PC-3 (cell line): Measurements from ENCODE around the gene OR56B4. TPM values are rescaled to one million over a fixed set of nuclear protein-coding genes. Genes with fewer than 3 reads are reported as not detected.

Source experiments
- ATAC-seq: fragments of 200-7000 bp; cut with Tn5 transposase; 2 replicates; pipeline ENCODE4 v1.9.1; 2020; ENCODE audit warnings: mild to moderate bottlenecking, moderate library complexity
- BruUV-seq: library from RNA; stranded (reverse); fragments of 400-500 nt; replicated peaks from 2 replicates; lab custom pipeline; 2021; lab: Mats Ljungman, UMichigan
- CTCF ChIA-PET: fragments of 300-600 bp; sonication (Branson Sonifier 250); formaldehyde crosslinking; loops from one replicate; lab custom pipeline; 2022; ENCODE audit warnings: antibody characterized with exemption; lab: Charles Lee
- POLR2A ChIA-PET: fragments of 300-600 bp; sonication (Branson Sonifier 250); formaldehyde crosslinking; loops from one replicate; lab custom pipeline; 2022; ENCODE audit warnings: antibody characterized with exemption; ENCODE audit not compliant: unreplicated experiment; lab: Charles Lee
- DNase-seq: peaks from one replicate; pipeline ENCODE4 v3.0.0-alpha.2; 2015
- H2AFZ ChIP-seq: fragments of 300-600 bp; sonication (generic); 2 replicates; pipeline ENCODE4 v1.6.0; 2016; ENCODE audit warnings: antibody characterized with exemption, low read length
- H3F3A ChIP-seq: fragments of 300-600 bp; sonication (generic); one replicate; pipeline ENCODE4 v1.6.0; 2017; ENCODE audit warnings: antibody characterized with exemption, low read length, control low read depth, mild to moderate bottlenecking; ENCODE audit not compliant: unreplicated experiment
- H3K27ac ChIP-seq: fragments of 300-600 bp; sonication (generic); 2 replicates; pipeline ENCODE4 v1.5.1; 2016; ENCODE audit warnings: mild to moderate bottlenecking, low read length
- H3K27me3 ChIP-seq: fragments of 300-600 bp; sonication (generic); 2 replicates; pipeline ENCODE4 v1.6.1; 2016; ENCODE audit warnings: low read length, mixed read lengths
- H3K36me3 ChIP-seq: fragments of 300-600 bp; sonication (generic); 2 replicates; pipeline ENCODE4 v1.6.1; 2016; ENCODE audit warnings: low read depth, mixed run types, low read length, mixed read lengths
- H3K4me1 ChIP-seq: fragments of 300-600 bp; sonication (generic); 2 replicates; pipeline ENCODE4 v1.5.1; 2016; ENCODE audit warnings: low read length; ENCODE audit not compliant: insufficient read depth
- H3K4me2 ChIP-seq: fragments of 300-600 bp; sonication (generic); 2 replicates; pipeline ENCODE4 v1.6.0; 2016; ENCODE audit warnings: low read length
- H3K4me3 ChIP-seq: fragments of 300-600 bp; sonication (generic); 2 replicates; pipeline ENCODE4 v1.5.1; 2016; ENCODE audit warnings: mild to moderate bottlenecking, low read length, mixed read lengths
- H3K79me2 ChIP-seq: fragments of 300-600 bp; sonication (generic); 2 replicates; pipeline ENCODE4 v1.6.1; 2017; ENCODE audit warnings: low read length, mixed read lengths
- H3K9ac ChIP-seq: fragments of 300-600 bp; sonication (generic); 2 replicates; pipeline ENCODE4 v1.6.0; 2016; ENCODE audit warnings: mild to moderate bottlenecking, low read length
- H3K9me2 ChIP-seq: fragments of 300-600 bp; sonication (generic); replicated peaks from 2 replicates; pipeline ENCODE4 v1.6.1; 2016; ENCODE audit warnings: mixed run types, low read length, mixed read lengths
- H3K9me3 ChIP-seq: fragments of 300-600 bp; sonication (generic); 2 replicates; pipeline ENCODE4 v1.6.1; 2016; ENCODE audit warnings: low read length, mixed read lengths
- H4K20me1 ChIP-seq: fragments of 300-600 bp; sonication (generic); 2 replicates; pipeline ENCODE4 v1.6.1; 2016; ENCODE audit warnings: low read length, mixed read lengths
- EZH2 ChIP-seq: fragments of 300-600 bp; sonication (generic); IDR thresholded peaks from one replicate; pipeline ENCODE4 v1.6.1; 2017; ENCODE audit warnings: antibody characterized with exemption, mild to moderate bottlenecking, low read length; ENCODE audit not compliant: unreplicated experiment
- EZH2phosphoT487 ChIP-seq: fragments of 300-600 bp; sonication (generic); IDR thresholded peaks from 2 replicates; pipeline ENCODE4 v1.6.1; 2018; ENCODE audit warnings: mild to moderate bottlenecking, antibody characterized with exemption, low read length, borderline replicate concordance
- intact Hi-C: fragments of 100-400 bp; cut with micrococcal nuclease; formaldehyde crosslinking; loops from 2 replicates; pipeline ENCODE4 v1.9.0; 2023
- total RNA-seq: library from RNA; depleted of rRNA; stranded (reverse); fragments of >200 nt; gene quantifications from 2 replicates; pipeline ENCODE4 v1.2.3, GENCODE V29; 2014; rRNA removed
- TF ChIP-seq, protein P1 (sequence below): fragments of 300-600 bp; sonication (generic); conservative IDR thresholded peaks from 2 replicates; pipeline ENCODE4 v1.5.1; 2017; ENCODE audit warnings: antibody characterized with exemption, low read depth, mild to moderate bottlenecking, low read length

OR56B4 gene
- total RNA-seq, 1 experiment from 2014 or later = not detected

DNA sequence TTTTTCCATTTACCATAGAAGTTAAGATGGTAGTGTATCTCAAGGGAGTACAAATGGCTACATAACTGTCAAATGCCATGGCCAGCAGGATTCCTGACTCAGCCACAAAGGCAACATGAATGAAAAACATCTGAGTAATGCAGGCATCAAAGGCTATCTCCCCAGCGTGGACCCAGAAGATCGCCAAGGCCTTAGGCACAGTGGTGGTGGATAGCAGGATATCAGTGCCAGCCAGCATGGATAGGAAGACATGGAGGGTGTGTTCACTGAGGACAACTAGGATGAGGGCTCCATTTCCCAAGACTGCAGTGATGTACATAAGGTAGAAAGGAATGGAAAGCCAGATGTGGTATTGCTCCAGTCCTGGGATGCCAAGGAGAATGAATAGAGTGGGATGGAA, 44.6 kb downstream of the OR56B4 start:
- no peaks in the 10 kb centered on the region for H3K9me2 ChIP-seq
- TF ChIP-seq, protein P1, sequence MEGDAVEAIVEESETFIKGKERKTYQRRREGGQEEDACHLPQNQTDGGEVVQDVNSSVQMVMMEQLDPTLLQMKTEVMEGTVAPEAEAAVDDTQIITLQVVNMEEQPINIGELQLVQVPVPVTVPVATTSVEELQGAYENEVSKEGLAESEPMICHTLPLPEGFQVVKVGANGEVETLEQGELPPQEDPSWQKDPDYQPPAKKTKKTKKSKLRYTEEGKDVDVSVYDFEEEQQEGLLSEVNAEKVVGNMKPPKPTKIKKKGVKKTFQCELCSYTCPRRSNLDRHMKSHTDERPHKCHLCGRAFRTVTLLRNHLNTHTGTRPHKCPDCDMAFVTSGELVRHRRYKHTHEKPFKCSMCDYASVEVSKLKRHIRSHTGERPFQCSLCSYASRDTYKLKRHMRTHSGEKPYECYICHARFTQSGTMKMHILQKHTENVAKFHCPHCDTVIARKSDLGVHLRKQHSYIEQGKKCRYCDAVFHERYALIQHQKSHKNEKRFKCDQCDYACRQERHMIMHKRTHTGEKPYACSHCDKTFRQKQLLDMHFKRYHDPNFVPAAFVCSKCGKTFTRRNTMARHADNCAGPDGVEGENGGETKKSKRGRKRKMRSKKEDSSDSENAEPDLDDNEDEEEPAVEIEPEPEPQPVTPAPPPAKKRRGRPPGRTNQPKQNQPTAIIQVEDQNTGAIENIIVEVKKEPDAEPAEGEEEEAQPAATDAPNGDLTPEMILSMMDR = no peak
- TF ChIP-seq EZH2 (no peak), EZH2phosphoT487 (no peak)
- H3K36me3 ChIP-seq = no peaks in the 10 kb centered on the region
- H3K9me3 ChIP-seq = no peaks in the 10 kb centered on the region
- no peak overlapping the region for H2AFZ ChIP-seq
- H4K20me1 ChIP-seq = no peaks in the 10 kb centered on the region
- POLR2A ChIA-PET = no interaction called here
- H3K27me3 ChIP-seq = no peaks in the 10 kb centered on the region
- H3K4me2 ChIP-seq = no peak overlapping the region
- no peak overlapping the region for H3K27ac ChIP-seq
- H3K4me3 ChIP-seq = no peak overlapping the region
- no peak overlapping the region for H3K9ac ChIP-seq
- ATAC-seq = no peak
- intact Hi-C loops = no loop called here
- no TSS peak for BruUV-seq
- no peak for DNase-seq
- H3F3A ChIP-seq = no peaks in the 10 kb centered on the region
- CTCF ChIA-PET = no interaction called here
- H3K4me1 ChIP-seq = no peaks in the 10 kb centered on the region
- H3K79me2 ChIP-seq = no peaks in the 10 kb centered on the region

DNA sequence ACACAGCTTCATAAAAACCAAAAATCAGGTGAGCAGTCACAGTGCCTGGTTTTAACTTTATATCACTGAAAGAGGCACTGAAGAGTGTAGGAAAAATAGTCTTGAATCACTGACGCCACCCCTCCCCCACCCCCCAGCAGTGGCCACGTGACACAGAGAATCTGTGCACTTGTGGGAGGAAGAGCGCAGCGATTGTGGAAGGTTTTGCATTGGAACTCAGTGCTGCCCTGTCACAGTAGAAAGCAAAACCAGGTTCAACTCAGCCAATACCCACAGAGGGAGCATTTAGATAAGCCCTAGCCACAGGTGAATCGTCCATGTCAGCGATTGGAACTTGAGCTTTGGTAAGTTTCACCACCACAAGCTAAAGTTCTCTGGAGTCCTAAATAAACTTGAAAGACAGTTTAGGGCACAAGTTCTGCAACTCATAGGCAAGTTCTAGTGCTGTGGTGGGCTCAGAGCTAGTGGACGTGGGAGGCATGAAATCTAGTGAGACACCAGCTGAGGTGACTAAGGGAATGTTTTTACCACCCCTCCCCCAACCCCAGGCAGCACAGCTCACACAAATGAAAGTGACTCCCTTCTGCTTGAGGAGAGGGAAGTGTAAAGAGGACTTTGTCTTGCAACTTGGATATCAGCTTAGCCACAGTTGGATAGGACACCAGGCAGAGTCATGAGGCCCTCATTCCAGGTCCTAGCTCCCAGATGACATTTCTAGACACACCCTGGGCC, 49.3 kb downstream of the OR56B4 start:
- Histone ChIP-seq H3K79me2 (no peaks in the 10 kb centered on the region), H3K9me2 (no peaks in the 10 kb centered on the region), H3K27ac (no peak overlapping the region), H3F3A (no peaks in the 10 kb centered on the region), H3K36me3 (no peaks in the 10 kb centered on the region), H3K4me1 (no peaks in the 10 kb centered on the region), H3K4me3 (no peak overlapping the region), H3K9me3 (no peaks in the 10 kb centered on the region), H2AFZ (no peak overlapping the region), H4K20me1 (no peaks in the 10 kb centered on the region), H3K9ac (no peak overlapping the region), H3K27me3 (no peaks in the 10 kb centered on the region; the same call in 1 of the 2 replicates), H3K4me2 (no peak overlapping the region)
- ATAC-seq (no peak), DNase-seq (no peak)
- ChIA-PET CTCF (no interaction called here), POLR2A (no interaction called here)
- no TSS peak for BruUV-seq
- TF ChIP-seq EZH2 (no peak), EZH2phosphoT487 (no peak)
- TF ChIP-seq, protein P1 = no peak
- intact Hi-C loops = no loop called here

Other genes with a start within 250 kb of the OR56B4 start
- not detected in 2 replicates for gene OR52E8, start 250.0 kb upstream of the OR56B4 start, total RNA-seq
- gene OR52E4, start 227.1 kb upstream of the OR56B4 start, total RNA-seq = not detected in 2 replicates
- not detected in 2 replicates for gene OR52E5, start 214.5 kb upstream of the OR56B4 start, total RNA-seq
- not detected in 2 replicates for gene OR56A3, start 165.4 kb upstream of the OR56B4 start, total RNA-seq
- gene OR56A5, start 139.2 kb upstream of the OR56B4 start, total RNA-seq = not detected in 2 replicates
- gene OR52L1, start 120.7 kb upstream of the OR56B4 start, total RNA-seq = not detected in 2 replicates
- not detected in 2 replicates for gene OR56A4, start 100.7 kb upstream of the OR56B4 start, total RNA-seq
- gene OR56A1, start 76.9 kb upstream of the OR56B4 start, total RNA-seq = not detected in 2 replicates
- gene OR52B2, start 62.6 kb downstream of the OR56B4 start, total RNA-seq = not detected in 2 replicates
- not detected in 2 replicates for gene OR52W1, start 91.5 kb downstream of the OR56B4 start, total RNA-seq
- gene C11orf42, start 97.9 kb downstream of the OR56B4 start, total RNA-seq = not detected in 2 replicates
- 23.3 and 30.4 TPM in 2 replicates for gene FHIP1B, start 127.0 kb downstream of the OR56B4 start, total RNA-seq
- 0.51 TPM in 1 of 2 replicates, not detected in the other for gene CNGA4, start 131.4 kb downstream of the OR56B4 start, total RNA-seq
- gene CCKBR, start 152.2 kb downstream of the OR56B4 start, total RNA-seq = not detected in 2 replicates
- gene CAVIN3, start 212.8 kb downstream of the OR56B4 start, total RNA-seq = not detected in 2 replicates